ENCODE measurements around the gene EXD1. TPM values are rescaled to one million over a fixed set of nuclear protein-coding genes. Genes with fewer than 3 reads are reported as not detected.
"Not testable (repeated sequence)": the region's sequence is repeated elsewhere in the genome, so short reads cannot be mapped to it uniquely, and the experiment has no call there.

Gene EXD1
- total RNA-seq, 2 donors from 2014 or later, result not detected

DNA sequence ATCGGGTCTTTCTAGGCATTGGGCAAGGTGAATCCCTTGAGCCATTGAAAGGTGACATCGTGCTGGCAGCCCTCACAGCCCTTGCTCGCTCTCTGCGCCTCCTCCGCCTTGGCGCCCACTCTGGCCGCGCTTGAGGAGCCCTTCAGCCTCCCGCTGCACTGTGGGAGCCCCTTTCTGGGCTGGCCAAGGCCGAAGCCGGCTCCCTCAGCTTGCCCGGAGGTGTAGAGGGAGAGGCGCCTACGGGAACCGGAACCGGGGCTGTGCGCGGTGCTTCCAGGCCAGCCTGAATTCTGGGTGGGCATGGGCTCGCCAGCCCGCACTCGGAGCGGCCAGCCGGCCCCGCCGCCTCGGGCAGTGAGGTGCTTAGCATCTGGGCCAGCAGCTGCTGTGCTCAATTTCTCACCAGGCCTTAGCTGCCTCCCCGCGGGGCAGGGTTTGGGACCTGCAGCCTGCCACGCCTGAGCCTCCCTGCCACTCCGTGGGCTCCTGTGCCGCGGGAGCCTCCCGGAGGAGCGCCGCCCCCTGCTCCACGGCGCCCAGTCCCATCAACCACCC is 79.0 kb downstream of the EXD1 start:
- no peak for ATAC-seq (ENCODE audit: insufficient number of reproducible peaks, low FRiP score, low read depth)
- Histone ChIP-seq H3K4me3 (no peak overlapping the region), H3K36me3 (no peaks in the 10 kb centered on the region)

DNA sequence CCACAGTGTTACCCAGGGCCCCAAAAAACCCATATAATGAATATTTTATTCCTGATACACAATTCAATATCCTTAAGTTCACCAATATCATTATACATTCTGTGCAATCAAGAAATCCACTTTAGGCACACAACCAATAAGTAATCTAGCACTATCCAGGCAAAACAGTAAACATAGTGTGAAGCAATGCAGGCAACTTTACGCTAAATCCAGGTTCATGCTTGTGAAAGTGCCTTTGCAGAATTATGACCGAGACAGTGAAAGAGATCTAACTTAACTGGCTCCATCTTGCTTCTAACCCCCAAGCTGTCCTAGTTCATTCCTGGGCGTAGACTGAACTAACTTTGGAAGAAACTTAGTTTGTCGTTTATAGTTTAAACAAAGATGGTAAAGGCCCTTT is 80.3 kb downstream of the EXD1 start:
- Histone ChIP-seq H3K27ac (no peak overlapping the region), H3K36me3 (no peaks in the 10 kb centered on the region), H3K4me3 (no peak overlapping the region), H3K27me3 (replicated peaks; ENCODE audit: insufficient read depth) (no peaks in the 10 kb centered on the region), H3K9me3 (no peaks in the 10 kb centered on the region), H3K4me1 (ENCODE audit: control insufficient read depth in 1 of 2, low read depth in 2 of 2) (no peaks in the 10 kb centered on the region)
- ATAC-seq (ENCODE audit: insufficient number of reproducible peaks, low FRiP score, low read depth), result no peak
- no peak for DNase-seq (ENCODE audit: low spot score)
- TF ChIP-seq, protein P1, sequence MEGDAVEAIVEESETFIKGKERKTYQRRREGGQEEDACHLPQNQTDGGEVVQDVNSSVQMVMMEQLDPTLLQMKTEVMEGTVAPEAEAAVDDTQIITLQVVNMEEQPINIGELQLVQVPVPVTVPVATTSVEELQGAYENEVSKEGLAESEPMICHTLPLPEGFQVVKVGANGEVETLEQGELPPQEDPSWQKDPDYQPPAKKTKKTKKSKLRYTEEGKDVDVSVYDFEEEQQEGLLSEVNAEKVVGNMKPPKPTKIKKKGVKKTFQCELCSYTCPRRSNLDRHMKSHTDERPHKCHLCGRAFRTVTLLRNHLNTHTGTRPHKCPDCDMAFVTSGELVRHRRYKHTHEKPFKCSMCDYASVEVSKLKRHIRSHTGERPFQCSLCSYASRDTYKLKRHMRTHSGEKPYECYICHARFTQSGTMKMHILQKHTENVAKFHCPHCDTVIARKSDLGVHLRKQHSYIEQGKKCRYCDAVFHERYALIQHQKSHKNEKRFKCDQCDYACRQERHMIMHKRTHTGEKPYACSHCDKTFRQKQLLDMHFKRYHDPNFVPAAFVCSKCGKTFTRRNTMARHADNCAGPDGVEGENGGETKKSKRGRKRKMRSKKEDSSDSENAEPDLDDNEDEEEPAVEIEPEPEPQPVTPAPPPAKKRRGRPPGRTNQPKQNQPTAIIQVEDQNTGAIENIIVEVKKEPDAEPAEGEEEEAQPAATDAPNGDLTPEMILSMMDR (IDR thresholded peaks at IDR 0.05), result no peak

More for the DNA sequence above, 79.0 kb downstream of the EXD1 start:
- TF ChIP-seq, protein P1 (IDR thresholded peaks at IDR 0.05), result no peak
- H3K27ac ChIP-seq, result no peak overlapping the region
- no peaks in the 10 kb centered on the region for H3K9me3 ChIP-seq
- DNase-seq (ENCODE audit: low spot score), result no peak
- H3K27me3 ChIP-seq (replicated peaks; ENCODE audit: insufficient read depth), result no peaks in the 10 kb centered on the region
- no peaks in the 10 kb centered on the region for H3K4me1 ChIP-seq (ENCODE audit: control insufficient read depth in 1 of 2, low read depth in 2 of 2)

DNA sequence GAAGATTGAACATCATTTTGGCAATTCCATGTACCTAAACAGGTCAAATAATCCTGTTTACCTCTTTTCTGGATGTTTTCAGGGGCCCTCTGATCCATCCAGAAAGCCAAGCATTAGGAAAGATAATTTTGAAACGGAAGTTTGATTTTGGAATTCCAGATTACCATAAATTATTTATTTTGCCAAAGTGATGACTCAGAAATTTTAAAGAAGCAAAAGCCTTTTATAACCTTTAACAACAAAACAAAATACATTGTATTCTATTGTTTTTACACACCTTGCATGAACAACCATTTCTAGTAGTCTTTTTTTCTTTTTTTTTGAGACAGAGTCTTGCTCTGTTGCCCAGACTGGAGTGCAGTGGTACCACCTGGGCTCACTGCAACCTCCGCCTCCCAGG is 82.5 kb downstream of the EXD1 start:
- Histone ChIP-seq H3K9me3 (no peaks in the 10 kb centered on the region), H3K36me3 (no peaks in the 10 kb centered on the region), H3K27me3 (replicated peaks; ENCODE audit: insufficient read depth) (no peaks in the 10 kb centered on the region), H3K4me1 (ENCODE audit: control insufficient read depth in 1 of 2, low read depth in 2 of 2) (no peaks in the 10 kb centered on the region), H3K4me3 (no peak overlapping the region), H3K27ac (no peak overlapping the region)
- TF ChIP-seq, protein P1 (IDR thresholded peaks at IDR 0.05), result no peak
- DNase-seq (ENCODE audit: low spot score), result no peak
- ATAC-seq (ENCODE audit: insufficient number of reproducible peaks, low FRiP score, low read depth), result no peak

DNA sequence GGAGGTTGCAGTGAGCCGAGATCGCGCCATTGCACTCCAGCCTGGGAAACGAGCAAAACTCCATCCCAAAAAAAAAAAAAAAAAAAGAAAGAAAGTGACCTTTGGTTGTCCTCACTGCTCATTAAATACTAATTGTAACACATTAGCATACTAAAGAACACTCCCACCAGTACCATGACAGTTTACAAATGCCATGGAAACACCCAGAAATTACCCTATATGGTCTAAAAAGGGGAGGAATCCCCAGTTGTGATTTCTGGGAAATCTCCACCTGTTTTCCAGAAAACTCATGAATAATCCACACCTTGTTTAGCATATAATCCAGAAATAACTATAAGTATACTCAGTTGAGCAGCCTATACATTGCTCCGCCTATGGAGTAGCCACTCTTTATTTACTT is 90.9 kb downstream of the EXD1 start:
- Histone ChIP-seq H3K27me3 (replicated peaks; ENCODE audit: insufficient read depth) (no peaks in the 10 kb centered on the region), H3K4me1 (ENCODE audit: control insufficient read depth in 1 of 2, low read depth in 2 of 2) (no peaks in the 10 kb centered on the region), H3K4me3 (no peak overlapping the region), H3K9me3 (no peaks in the 10 kb centered on the region), H3K27ac (no peak overlapping the region), H3K36me3 (no peaks in the 10 kb centered on the region)
- ATAC-seq (ENCODE audit: insufficient number of reproducible peaks, low FRiP score, low read depth) (no peak), DNase-seq (ENCODE audit: low spot score) (no peak)
- TF ChIP-seq, protein P1 (IDR thresholded peaks at IDR 0.05), result no peak

DNA sequence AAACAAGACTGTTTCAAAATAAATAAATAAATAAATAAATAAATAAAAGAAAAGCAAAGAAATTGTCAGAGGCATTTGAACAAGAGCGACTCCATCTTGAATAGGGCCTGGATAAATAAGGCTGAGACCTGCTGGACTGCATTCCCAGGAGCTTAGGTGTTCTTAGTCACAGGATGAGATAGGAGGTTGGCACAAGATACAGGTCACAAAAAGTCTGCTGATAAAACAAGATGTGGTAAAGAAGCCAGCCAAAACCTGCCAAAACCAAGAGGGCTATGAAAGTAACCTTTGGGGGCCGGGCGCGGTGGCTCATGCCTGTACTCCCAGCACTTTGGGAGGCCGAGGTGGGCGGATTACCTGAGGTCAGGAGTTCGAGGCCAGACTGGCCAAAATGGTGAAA is 91.4 kb downstream of the EXD1 start:
- not testable (repeated sequence) for DNase-seq (ENCODE audit: low spot score); H3K36me3 ChIP-seq; ATAC-seq (ENCODE audit: insufficient number of reproducible peaks, low FRiP score, low read depth); H3K4me1 ChIP-seq (ENCODE audit: control insufficient read depth in 1 of 2, low read depth in 2 of 2); H3K27me3 ChIP-seq (replicated peaks; ENCODE audit: insufficient read depth); H3K9me3 ChIP-seq; H3K27ac ChIP-seq; H3K4me3 ChIP-seq

DNA sequence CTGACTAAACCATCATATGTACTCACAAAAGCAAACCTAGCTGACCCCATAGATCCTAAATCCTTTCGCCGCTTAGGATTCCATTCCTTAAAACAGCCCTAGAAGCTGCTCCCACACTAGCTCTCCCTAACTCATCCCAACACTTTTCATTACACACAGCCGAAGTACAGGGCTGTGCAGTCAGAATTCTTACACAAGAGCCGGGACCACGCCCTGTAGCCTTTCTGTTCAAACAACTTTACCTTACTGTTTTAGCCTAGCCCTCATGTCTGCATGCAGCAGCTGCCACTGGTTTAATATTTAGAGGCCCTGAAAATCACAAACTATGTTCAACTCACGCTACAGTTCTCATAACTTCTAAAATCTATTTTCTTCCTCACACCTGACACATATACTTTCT is 95.0 kb downstream of the EXD1 start:
- H3K27ac ChIP-seq; H3K36me3 ChIP-seq; H3K4me1 ChIP-seq (ENCODE audit: control insufficient read depth in 1 of 2, low read depth in 2 of 2); H3K9me3 ChIP-seq; DNase-seq (ENCODE audit: low spot score); H3K4me3 ChIP-seq; ATAC-seq (ENCODE audit: insufficient number of reproducible peaks, low FRiP score, low read depth); H3K27me3 ChIP-seq (replicated peaks; ENCODE audit: insufficient read depth): not testable (repeated sequence)

Measured in thoracic aorta (tissue), 2 donors.